ENCODE results near the gene ZNF263.

DNA sequence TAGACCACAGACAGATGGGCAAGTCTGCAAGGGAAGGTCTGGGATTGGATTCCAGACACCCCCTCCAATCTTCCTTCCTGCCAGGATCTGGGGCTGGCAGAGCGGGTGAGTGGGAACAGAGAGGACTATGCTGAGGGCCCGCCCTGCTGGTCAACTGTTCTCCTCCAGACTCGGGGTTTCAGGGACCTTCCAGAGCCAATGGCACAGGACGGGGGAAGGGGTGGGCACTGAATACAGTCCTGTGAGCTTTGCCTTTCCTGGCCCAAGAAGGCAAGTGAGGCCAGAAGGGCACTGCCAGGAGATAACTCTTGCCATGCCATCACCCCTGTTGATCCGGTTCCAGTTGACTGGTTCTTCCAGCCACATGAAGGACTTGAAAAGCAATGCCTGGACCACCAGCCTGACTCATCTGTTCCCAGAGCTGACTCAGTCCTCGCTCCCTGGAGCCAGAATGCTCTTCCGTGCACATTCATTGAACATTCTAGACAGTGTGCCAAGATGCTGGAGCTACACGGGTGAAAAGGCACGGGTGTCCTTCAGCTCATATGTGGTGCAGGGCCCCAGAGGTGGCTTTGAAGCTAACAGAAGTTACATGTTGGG is 26.3 kb upstream of the ZNF263 start:
- TF ChIP-seq, protein P1, sequence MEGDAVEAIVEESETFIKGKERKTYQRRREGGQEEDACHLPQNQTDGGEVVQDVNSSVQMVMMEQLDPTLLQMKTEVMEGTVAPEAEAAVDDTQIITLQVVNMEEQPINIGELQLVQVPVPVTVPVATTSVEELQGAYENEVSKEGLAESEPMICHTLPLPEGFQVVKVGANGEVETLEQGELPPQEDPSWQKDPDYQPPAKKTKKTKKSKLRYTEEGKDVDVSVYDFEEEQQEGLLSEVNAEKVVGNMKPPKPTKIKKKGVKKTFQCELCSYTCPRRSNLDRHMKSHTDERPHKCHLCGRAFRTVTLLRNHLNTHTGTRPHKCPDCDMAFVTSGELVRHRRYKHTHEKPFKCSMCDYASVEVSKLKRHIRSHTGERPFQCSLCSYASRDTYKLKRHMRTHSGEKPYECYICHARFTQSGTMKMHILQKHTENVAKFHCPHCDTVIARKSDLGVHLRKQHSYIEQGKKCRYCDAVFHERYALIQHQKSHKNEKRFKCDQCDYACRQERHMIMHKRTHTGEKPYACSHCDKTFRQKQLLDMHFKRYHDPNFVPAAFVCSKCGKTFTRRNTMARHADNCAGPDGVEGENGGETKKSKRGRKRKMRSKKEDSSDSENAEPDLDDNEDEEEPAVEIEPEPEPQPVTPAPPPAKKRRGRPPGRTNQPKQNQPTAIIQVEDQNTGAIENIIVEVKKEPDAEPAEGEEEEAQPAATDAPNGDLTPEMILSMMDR (IDR thresholded peaks at IDR 0.05; ENCODE audit: insufficient read depth, low read length, poor library complexity, severe bottlenecking), result no peak
- no peak for TF ChIP-seq EZH2phosphoT487 (conservative IDR thresholded peaks at IDR 0.05; ENCODE audit: low read length)
